ENCODE results near the gene ARL2BP.
A peak's percentile ranks its signal among the peaks of the same experiment; 100 is the strongest.

The ARL2BP gene

GRCh38 chr16:57235128-57236021, 9.7 kb upstream of the ARL2BP start:
- DNase-seq, result no peak

- no peak for DNase-seq
Observed at GRCh38 chr16:57236022-57236350, 9.1 kb upstream of the ARL2BP start.

GRCh38 chr16:57238682-57239081, 6.4 kb upstream of the ARL2BP start:
- no peak for DNase-seq

DNA sequence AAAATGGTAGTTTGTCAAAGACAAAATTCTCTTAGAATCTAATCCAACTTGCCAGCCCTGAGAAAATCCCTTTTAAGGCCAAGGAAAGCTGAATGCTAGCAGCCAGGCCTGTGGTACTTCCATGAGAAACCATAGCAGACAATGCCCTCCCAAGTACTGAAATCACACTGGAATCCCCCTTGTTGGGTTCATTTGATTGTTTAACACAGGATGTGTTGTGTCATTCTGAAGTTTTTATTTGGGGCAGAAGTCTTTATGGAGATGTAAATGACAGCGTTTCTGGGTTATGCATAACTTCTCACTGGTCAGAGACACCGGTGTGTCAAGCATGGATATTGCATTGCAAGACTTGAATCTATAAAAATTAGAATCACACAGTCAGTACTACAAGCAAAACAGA, 6.0 kb upstream of the ARL2BP start:
- no peak for DNase-seq

GRCh38 chr16:57240851-57241250, 4.2 kb upstream of the ARL2BP start:
- no peak for DNase-seq

DNA sequence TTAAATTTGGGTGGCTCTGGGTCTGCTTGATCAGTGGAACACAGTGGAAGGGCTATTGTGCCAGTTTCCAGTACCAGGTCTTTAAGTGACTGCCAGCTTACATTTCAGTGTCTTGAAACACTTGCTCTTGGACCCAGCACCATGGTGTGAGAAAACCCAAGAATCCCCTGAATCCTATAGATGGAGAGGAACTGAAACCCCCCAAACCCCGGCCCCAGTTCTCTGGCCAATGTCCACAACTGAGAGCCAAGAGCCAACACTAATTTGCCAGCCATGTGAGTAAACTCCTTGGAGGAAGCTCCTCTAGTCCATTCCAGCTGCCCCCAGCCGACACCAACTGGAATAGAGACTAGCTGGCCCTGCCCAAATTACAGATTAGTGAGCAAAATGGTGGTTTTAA, 2.4 kb upstream of the ARL2BP start:
- no peak for DNase-seq

DNA sequence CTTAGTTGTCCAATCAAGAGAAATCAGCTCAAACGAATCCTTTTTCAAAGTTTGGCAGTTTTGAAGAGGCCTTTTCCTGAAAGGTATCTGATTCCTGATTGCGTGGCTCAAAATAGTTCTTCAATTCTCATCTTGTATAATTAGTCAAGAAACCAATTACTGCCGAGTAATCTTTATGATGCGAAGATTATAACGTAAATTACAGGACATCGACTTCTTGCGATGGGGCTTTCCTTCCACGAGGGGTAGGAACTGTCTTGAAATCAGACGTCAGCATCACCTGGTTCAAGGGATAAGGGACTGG, 644 bp upstream of the ARL2BP start:
- no peak for DNase-seq

DNA sequence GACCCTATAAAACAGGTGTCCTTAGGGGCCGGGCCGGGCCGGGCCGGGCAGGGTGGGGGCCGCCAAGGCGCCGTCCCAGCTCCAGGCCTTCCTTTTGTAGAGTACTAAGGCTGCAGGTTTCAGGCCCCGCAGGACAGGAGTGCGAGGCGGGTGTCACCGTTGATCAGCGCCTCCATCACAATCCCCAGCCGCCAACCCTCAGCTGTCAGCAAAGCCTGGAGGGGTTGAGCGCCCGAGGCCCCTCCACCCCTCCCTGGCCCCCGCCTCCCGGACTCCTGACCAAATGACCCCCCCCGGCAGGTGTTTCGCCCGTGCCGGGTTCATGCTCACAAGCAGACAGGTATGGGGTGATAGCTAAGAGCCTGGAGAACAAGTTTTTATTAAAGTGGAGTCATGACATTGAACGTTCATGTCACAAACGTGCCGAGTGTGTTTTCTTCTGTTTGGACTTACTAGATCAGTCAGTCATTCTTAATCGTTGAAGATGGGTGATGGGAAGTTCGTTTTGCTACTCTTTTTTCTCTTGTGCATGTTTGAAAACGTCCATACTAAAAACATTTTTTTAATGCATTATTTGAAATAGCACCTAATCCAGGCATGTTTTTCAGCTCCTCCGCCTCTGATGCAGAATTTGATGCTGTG, 534 bp downstream of the ARL2BP start:
- DNase-seq, result peak in 9 of 51 donors; percentile 36 to 75 (median 50)

- no peak for DNase-seq
Observed at GRCh38 chr16:57251352-57251751, 6.3 kb downstream of the ARL2BP start.

- DNase-seq, result no peak
Observed at GRCh38 chr16:57252148-57252721, 7.2 kb downstream of the ARL2BP start.

DNA sequence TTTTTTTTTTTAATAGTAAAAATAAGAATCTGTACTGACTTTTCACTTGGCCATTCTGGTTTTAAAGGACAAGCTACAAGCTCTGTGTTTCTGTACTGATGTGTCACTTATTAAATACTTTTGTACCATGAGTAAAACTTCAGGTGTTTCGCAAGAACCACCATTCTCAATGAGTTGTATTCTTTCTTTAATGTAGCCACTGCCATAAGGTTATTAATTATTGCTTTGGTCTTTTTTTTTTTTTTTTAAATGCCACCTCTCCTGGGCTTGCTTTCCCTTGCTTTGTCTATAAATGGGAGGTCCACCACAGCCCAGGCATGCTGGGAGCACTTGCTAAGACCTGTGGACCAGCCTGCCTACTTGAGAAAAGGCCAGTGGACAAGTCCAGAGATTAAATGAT, 8.4 kb downstream of the ARL2BP start:
- no peak for DNase-seq

- DNase-seq, result no peak
Observed at GRCh38 chr16:57255686-57256415, 10.8 kb downstream of the ARL2BP start.

GRCh38 chr16:57256601-57257395, 11.7 kb downstream of the ARL2BP start:
- no peak for DNase-seq

DNA sequence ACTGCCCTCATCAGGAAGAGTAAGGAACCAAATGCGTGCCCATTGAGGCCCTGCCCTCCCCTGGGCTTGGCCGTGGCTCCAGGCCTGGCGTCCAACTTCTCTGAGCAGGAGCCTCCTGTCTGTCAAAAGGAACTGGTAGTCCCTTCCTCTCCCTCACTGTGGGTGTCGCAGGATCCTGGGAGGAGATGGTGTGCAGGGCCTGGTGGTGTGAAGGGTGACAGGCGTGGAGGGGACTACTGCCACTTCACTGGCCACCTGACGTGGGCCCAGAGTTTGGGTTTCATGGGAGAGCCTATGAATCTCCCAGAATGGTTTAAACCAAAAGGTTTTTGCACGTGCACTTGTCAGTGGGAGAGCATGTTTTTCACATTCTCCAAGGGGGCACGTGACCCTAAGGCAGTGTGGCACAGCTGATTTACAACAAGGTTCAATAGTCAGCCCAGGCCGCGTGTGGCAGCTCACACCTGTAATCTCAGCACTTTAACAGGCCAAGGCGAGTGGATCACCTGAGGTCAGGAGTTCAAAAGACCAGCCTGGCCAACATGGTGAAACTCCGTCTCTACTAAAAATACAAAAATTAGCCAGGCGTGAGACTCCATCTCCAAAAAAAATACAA, 12.5 kb downstream of the ARL2BP start:
- DNase-seq, result no peak

GRCh38 chr16:57258226-57258909, 13.3 kb downstream of the ARL2BP start:
- DNase-seq, result no peak

- DNase-seq, result no peak
Observed at GRCh38 chr16:57258910-57259475, 13.9 kb downstream of the ARL2BP start.

DNA sequence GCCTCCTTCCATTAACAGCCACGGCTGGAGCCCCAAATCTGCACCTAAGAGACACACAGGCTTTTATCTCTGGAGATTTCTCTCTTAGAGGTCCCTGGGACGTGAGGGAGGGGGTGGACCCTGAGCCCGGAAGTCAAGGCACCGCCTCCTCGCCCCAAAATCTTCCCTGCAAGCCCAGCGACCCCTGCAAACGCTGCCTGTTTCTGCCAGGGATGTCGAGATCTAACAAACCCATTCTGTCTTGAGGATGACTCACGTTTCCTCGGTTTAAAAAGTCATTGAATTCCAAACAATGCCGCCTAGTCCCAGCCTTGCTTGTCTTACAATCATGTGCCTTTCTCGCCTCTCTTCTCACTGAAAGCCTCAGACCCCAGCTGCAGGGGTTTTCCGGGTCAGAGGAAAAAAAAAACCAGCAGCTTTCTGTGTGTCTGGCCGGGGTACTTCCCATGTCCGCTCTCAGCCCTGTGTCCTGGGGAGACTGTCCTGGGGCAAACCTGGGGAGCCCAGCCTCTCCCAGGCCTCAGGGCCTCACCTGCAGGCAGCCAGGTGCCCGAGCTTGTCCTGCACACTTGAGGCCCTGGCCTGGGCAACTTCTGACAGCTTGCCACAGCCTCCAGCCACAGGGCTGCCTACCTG, 15.4 kb downstream of the ARL2BP start:
- peak in 30 of 51 donors; percentile 16 to 85 (median 58) for DNase-seq

DNA sequence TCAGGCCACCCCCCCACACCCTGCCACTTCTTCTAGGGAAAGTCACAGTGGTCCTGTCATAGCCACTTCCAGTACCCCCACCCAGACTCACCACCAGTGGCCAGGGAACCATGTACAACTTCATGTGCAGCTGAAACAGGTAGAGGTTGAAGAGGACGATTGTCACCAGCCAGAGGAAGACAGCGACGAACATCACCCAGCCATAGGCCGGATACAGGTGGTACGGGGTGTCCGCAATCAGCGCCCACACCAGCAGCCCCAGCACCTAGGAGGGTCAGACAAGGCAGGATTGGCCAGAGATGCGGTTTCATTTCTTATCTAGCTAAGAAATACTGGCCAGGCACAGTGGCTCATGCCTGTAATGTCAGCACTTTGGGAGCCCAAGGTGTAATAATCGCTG, 16.7 kb downstream of the ARL2BP start:
- no peak for DNase-seq

DNA sequence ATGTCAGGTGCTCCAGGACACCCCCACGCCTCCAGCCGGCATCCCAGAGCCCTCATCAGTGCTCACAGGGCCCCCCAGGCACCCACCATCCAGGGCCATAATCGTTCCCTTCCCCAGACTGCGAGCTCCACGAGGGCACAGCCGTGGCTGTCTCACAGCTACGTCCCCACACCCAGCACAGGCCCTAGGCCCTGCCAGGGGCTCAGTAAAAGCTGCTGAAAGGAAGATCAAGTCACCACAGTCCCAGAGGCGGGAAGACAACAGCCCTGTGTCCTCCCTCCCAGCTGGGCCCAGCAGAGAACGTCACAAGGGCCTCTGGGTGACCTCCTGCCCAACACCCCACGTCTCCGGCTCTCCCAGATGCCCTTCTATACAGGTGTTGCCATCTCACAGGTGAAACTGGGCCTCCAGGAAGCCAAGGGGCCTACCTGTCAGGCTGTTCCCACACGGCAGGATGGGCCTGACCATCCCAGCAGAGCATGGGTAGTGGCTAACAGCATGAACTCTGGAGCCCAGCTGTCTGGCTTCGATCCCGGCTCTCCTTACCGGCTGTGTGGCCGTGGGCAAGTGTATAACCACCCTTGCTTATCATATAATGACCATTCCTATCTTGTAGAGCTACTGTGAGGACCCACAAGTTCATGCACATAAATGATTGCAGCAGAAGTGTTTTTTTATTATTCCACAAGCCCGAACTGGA, 17.9 kb downstream of the ARL2BP start:
- DNase-seq, result peak in 30 of 51 donors; percentile 20 to 69 (median 56)
